Common myeloid progenitor, CD34-positive (primary cell): ENCODE data around the gene PSTPIP1.

Source experiments
- CTCF ChIA-PET: fragments of 350-600 bp; sonication (Branson Sonifier 250); formaldehyde crosslinking; loops from one replicate; lab custom pipeline; 2021; ENCODE audit warnings: antibody characterized with exemption; lab: Charles Lee
- POLR2A ChIA-PET: fragments of 350-600 bp; sonication (Branson Sonifier 250); formaldehyde crosslinking; loops from one replicate; lab custom pipeline; 2021; ENCODE audit warnings: antibody characterized with exemption; lab: Charles Lee
- DNase-seq, 3 donors: peaks; one replicate each; pipeline versions ENCODE4 v3.0.0 to v3.0.0-alpha.2; 2013
- H3K27ac ChIP-seq, 2 experiments: 1 replicate in 1 of 2; 2 replicates in 1 of 2; pipeline ENCODE4 v1.7.0; 2013; ENCODE audit warnings: inconsistent platforms in 2 of 2, low read length in 2 of 2, mild to moderate bottlenecking in 2 of 2, low read depth in 1 of 2, moderate library complexity in 1 of 2; ENCODE audit not compliant: severe bottlenecking in 2 of 2, insufficient read depth in 1 of 2, poor library complexity in 1 of 2
- H3K27me3 ChIP-seq, 5 experiments: replicated peaks in 2 of 5; 1 replicate in 3 of 5; 2 replicates in 2 of 5; pipeline versions ENCODE4 v1.6.1 to v1.7.0; 2013; ENCODE audit warnings: low read length in 4 of 5, mild to moderate bottlenecking in 2 of 5, moderate library complexity in 2 of 5, inconsistent platforms in 1 of 5; ENCODE audit not compliant: insufficient read depth in 5 of 5, control insufficient read depth in 4 of 5
- H3K36me3 ChIP-seq, 4 experiments: 1 replicate in 2 of 4; 2 replicates in 2 of 4; pipeline versions ENCODE4 v1.6.1 to v1.7.0; 2013; ENCODE audit warnings: low read length in 3 of 4, control low read depth in 1 of 4, mild to moderate bottlenecking in 1 of 4; ENCODE audit not compliant: control insufficient read depth in 4 of 4, insufficient read depth in 4 of 4
- H3K4me1 ChIP-seq, 4 experiments: 1 replicate in 3 of 4; 2 replicates in 1 of 4; pipeline versions ENCODE4 v1.6.1 to v1.7.1; 2013; ENCODE audit warnings: low read length in 3 of 4, mild to moderate bottlenecking in 3 of 4, control low read depth in 1 of 4, inconsistent platforms in 1 of 4, moderate library complexity in 1 of 4; ENCODE audit not compliant: control insufficient read depth in 4 of 4, insufficient read depth in 4 of 4; ENCODE audit errors: control extremely low read depth in 1 of 4
- H3K4me3 ChIP-seq, 7 experiments: 1 replicate in 4 of 7; 2 replicates in 3 of 7; pipeline versions ENCODE4 v1.5.1 to v1.7.0; 2013; ENCODE audit warnings: mild to moderate bottlenecking in 7 of 7, low read length in 6 of 7, moderate library complexity in 6 of 7, inconsistent platforms in 2 of 7, low read depth in 2 of 7, control low read depth in 1 of 7; ENCODE audit not compliant: insufficient read depth in 4 of 7, control insufficient read depth in 1 of 7; ENCODE audit errors: extremely low read depth in 1 of 7
- H3K9me3 ChIP-seq, 5 experiments: 1 replicate in 4 of 5; 2 replicates in 1 of 5; pipeline versions ENCODE4 v1.6.1 to v1.7.1; 2013; ENCODE audit warnings: low read length in 4 of 5, mild to moderate bottlenecking in 2 of 5, inconsistent platforms in 1 of 5, low read depth in 1 of 5, moderate library complexity in 1 of 5; ENCODE audit not compliant: control insufficient read depth in 4 of 5, insufficient read depth in 2 of 5; ENCODE audit errors: control extremely low read depth in 1 of 5
- WGBS: methylation state at CpG from one replicate; pipeline ENCODE4 v1.1.5; 2013; ENCODE audit not compliant: insufficient coverage; 5-methylcytosine and 5-hydroxymethylcytosine counted together

PSTPIP1 gene

DNA sequence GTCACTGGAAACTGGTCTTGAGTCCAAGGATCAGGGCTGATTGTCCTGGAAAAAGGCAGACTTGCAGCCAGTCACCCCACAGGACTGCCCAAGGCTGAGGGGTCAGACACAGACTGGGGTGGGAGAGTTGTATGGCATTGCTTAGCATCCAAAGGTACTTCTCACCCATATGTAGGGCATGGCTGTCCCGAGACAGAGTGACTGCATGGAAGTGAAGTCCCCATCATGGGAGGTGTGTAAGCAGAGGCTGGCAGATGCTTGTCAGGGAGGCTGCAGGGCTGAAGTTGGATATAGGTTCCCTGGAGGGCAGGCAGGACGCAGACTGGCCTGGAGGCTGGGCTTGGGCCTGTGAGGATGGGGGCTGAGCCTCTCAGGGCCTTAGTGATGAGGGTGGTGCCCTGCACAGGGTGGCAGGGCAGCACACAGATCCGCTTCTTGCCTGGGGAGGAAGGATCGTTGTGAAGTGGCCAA is 31.1 kb downstream of the PSTPIP1 start:
- CTCF ChIA-PET, result interaction anchor here (1.0 to 18.2 kb wide), 3 partner anchors 10 to 62 kb away, joined by 3 to 269 read pairs (median 4); no protein-coding TSS in a partner anchor
- WGBS, result 100% methylated on average over 3 of the region's 4 CpGs
- Histone ChIP-seq H3K9me3 (no peaks in the 10 kb centered on the region), H3K36me3 (peaks cover 0 to 20% (median 6%) of the 10 kb centered on the region in 4 experiments), H3K4me3 (no peak overlapping the region), H3K27ac (no peak overlapping the region), H3K27me3 (no peaks in the 10 kb centered on the region), H3K4me1 (peaks cover 2 to 50% (median 20%) of the 10 kb centered on the region in 4 experiments)
- no peak for DNase-seq
- POLR2A ChIA-PET, result no interaction called here

DNA sequence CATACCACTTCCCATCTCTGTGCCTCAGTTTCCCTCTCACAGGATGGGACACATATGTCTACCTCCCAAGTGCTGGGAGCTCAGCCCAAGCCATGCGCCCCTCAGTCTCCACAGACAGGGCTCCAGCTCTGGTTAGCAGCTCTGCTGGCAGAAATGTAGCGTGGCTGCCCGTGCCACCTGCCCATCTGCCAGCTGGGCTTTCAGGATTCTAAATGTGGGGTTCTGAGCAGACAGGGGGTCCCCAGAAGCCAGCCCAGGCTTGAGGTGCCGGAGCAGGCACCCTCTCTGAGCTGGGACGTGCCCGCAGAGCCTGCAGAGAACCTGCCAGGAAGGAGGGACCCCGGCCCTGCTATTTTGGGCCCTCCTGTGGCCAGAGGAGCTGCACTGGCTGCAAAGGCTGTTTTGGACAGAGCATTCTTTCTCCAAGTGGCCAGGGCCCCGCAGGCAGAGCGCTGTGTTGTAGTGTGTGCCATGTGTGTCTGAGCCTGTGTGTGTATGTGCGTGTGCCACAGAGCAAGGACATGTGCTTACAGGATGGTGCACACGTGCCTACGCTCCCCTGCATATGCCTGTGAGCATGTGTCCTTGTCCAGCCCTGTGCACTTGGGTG is 31.7 kb downstream of the PSTPIP1 start:
- POLR2A ChIA-PET, result no interaction called here
- H3K4me1 ChIP-seq, result peaks cover 2 to 50% (median 21%) of the 10 kb centered on the region in 4 experiments
- no peaks in the 10 kb centered on the region for H3K9me3 ChIP-seq
- 98% methylated on average over 12 of the region's 12 CpGs for WGBS
- CTCF ChIA-PET, result interaction anchor here (1.0 to 18.2 kb wide), 4 partner anchors 10 to 62 kb away, joined by 3 to 269 read pairs (median 4); no protein-coding TSS in a partner anchor
- H3K27me3 ChIP-seq, result no peaks in the 10 kb centered on the region
- H3K36me3 ChIP-seq, result peaks cover 0 to 21% (median 6%) of the 10 kb centered on the region in 4 experiments
- no peak for DNase-seq
- H3K27ac ChIP-seq, result no peak overlapping the region
- H3K4me3 ChIP-seq, result no peak overlapping the region

DNA sequence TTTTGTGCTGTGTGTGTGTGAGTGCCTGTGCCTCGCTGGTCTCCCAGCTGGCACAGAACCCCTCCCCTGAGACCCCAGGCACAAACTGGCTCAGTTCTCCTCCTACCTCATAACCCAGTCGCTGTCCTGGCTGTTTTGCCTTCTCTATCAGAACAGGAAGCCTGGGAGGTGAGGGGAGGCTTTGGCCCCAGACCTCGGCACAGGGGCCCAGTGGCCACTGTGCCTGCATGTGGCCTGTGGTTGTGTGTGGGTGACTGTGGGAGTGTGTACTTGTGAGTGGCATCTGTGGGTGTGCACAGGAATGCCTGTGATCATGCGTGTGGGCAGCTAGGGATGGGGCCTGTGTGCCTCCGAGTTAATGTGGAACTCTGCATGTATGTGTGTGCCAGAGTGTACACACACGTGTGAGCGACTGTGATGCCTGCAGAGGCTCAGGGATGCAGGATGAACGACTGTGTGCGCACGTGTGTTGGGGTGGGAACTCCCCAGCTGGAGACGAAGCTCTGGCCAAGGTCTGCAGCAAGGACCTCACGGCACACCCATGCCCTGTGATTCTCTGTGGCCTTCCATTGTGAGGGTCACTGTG is 32.3 kb downstream of the PSTPIP1 start:
- no peaks in the 10 kb centered on the region for H3K9me3 ChIP-seq
- H3K4me3 ChIP-seq, result no peak overlapping the region
- no peak for DNase-seq
- no peak overlapping the region for H3K27ac ChIP-seq
- H3K36me3 ChIP-seq, result peaks cover 0 to 21% (median 6%) of the 10 kb centered on the region in 4 experiments
- H3K4me1 ChIP-seq, result peaks cover 2 to 50% (median 17%) of the 10 kb centered on the region in 4 experiments
- H3K27me3 ChIP-seq, result no peaks in the 10 kb centered on the region
- CTCF ChIA-PET, result interaction anchor here (0.7 to 18.2 kb wide), 4 partner anchors 9 to 82 kb away, joined by 3 to 269 read pairs (median 4); no protein-coding TSS in a partner anchor
- POLR2A ChIA-PET, result no interaction called here
- 96% methylated on average over 10 of the region's 12 CpGs for WGBS

DNA sequence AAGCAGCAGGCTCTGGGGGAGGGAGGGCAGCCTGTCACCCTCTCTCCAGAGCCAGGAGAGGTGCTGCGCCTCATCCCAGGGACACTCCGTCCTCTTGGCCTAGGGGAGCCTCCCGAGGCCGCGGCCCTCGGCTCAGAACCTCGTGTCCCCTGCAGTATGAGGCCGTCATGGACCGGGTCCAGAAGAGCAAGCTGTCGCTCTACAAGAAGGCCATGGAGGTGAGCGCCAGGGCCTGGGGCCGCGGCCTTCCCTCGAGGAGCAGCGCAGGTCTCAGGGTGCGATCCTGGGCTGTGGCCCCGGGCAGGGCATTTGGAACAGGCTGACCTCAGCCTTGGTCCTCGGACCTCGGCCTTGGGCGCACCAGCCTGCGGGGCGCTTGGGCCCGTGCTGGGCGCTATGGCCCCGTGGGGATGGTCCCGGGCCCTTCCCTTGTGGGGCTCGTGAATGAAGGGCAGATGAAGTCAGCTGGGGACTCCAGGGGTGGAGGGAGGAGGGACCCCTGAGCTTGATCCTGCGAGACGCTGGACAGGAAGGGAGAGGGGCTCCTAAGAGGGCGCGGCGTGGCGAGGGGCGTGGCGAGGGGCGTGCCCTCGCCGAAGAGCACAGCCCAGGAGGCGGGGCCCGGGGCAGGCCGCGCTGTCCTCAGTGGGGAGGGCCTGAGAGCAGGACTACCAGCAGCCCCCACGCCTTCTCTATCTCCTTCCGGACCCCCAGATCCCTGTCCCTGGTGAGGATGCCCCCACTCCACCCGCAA is 32.9 kb downstream of the PSTPIP1 start:
- H3K27ac ChIP-seq, result no peak overlapping the region
- ChIA-PET CTCF (interaction anchor here (0.7 to 18.2 kb wide), 3 partner anchors 29 to 83 kb away, joined by 3 to 269 read pairs (median 4); no protein-coding TSS in a partner anchor), POLR2A (no interaction called here)
- DNase-seq, result no peak
- H3K4me1 ChIP-seq, result peaks cover 0 to 44% (median 11%) of the 10 kb centered on the region in 4 experiments
- H3K4me3 ChIP-seq, result no peak overlapping the region
- H3K9me3 ChIP-seq, result no peaks in the 10 kb centered on the region
- 96% methylated on average over 39 of the region's 45 CpGs for WGBS
- H3K27me3 ChIP-seq, result no peaks in the 10 kb centered on the region
- peaks cover 0 to 23% (median 6%) of the 10 kb centered on the region in 4 experiments for H3K36me3 ChIP-seq

DNA sequence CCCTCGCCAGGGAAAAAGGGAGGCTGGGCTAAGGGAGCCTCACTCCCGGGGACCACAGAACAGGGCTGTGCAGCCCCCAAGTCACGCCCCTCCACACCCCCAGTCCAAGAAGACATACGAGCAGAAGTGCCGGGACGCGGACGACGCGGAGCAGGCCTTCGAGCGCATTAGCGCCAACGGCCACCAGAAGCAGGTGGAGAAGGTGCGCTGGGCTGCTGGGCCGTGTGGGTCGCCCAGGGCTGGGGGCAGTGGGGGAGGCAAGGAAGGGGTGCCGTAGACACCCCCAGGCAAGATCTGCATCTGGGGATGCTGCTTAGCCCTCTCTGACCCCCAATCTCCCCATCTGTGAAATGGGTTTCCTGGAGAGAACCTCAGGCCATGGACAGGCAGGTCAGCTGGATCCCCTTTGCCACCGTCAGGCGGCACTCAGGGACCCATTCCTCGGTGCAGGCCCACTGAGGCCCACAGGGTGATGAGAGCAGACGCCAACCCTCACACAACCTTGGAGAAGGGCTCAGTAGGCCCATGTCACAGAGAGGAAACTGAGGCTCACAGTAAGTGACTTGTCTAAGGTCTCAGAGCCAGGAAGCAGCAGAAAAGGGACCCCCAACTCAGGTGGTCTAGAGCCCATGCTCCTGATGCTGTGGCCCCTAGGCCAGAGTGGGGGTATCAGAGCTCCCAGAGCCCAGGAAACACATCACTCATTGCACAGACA is 33.7 kb downstream of the PSTPIP1 start:
- Histone ChIP-seq H3K36me3 (peaks cover 0 to 25% (median 6%) of the 10 kb centered on the region in 4 experiments), H3K27me3 (no peaks in the 10 kb centered on the region), H3K9me3 (no peaks in the 10 kb centered on the region), H3K27ac (no peak overlapping the region), H3K4me3 (no peak overlapping the region), H3K4me1 (peaks cover 0 to 40% (median 9%) of the 10 kb centered on the region in 4 experiments)
- no peak for DNase-seq
- ChIA-PET POLR2A (no interaction called here), CTCF (interaction anchor here (0.9 to 18.2 kb wide), 2 partner anchors 15 to 53 kb away, joined by 3 to 269 read pairs; no protein-coding TSS in a partner anchor)
- 100% methylated on average over 18 of the region's 22 CpGs for WGBS

DNA sequence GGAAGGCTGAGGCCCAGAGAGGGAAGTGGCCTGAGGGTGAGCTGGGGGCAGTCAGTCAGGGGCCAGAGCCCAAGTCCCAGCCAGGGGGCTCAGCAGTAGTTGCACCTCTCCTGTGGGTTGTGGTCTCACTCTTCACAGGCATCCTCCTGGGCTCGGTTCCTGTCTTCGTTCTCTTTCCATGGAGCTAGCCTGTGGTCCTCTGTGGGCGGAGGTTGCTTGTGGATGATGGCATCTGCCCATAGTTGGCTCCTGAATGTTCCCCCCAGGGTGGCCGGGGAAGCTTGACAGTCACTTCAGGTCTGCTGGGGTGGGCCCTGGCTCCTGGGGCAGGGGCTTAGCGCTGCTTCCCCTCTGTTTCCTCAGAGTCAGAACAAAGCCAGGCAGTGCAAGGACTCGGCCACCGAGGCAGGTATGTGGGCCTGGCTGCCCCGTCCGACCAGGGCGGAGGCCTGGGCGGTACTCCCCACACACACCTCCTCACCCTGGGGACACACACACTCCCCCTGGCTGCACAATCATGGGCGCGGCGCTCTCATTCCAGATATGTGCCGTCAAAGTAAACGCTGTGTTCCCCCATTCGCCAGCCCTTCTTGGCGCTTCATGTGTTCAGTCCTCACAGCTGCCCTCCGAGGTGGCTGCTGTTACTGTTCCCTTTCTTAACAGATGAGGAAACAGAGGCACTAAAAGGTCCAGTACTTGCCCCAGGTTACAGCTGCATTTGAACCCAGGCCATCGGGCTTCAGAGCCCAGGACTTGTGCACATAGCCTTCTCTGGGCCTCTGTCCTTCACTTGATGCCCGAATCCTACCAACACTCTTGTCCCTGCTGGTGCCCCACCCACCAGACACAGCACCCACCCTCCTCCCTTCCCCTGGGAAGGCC is 34.5 kb downstream of the PSTPIP1 start:
- ChIA-PET POLR2A (interaction anchor here (0.6 kb wide), 2 partner anchors 89 to 182 kb away, joined by 3 read pairs; no protein-coding TSS in a partner anchor), CTCF (interaction anchor here (0.9 to 18.2 kb wide), 4 partner anchors 16 to 67 kb away, joined by 3 to 269 read pairs (median 9); no protein-coding TSS in a partner anchor)
- no peak overlapping the region for H3K4me3 ChIP-seq
- H3K36me3 ChIP-seq, result peaks cover 0 to 25% (median 8%) of the 10 kb centered on the region in 4 experiments
- 97% methylated on average over 21 of the region's 21 CpGs for WGBS
- H3K9me3 ChIP-seq, result no peaks in the 10 kb centered on the region
- DNase-seq, result no peak
- no peaks in the 10 kb centered on the region for H3K27me3 ChIP-seq
- no peak overlapping the region for H3K27ac ChIP-seq
- H3K4me1 ChIP-seq, result peaks cover 0 to 40% (median 9%) of the 10 kb centered on the region in 4 experiments
